Neural cell (in vitro differentiated cells): Measurements from ENCODE around the gene HLA-E. TPM values are rescaled to one million over a fixed set of nuclear protein-coding genes. Genes with fewer than 3 reads are reported as not detected.
"Not testable (repeated sequence)": the region's sequence is repeated elsewhere in the genome, so short reads cannot be mapped to it uniquely, and the experiment has no call there.

Experiments used
- H2AFZ ChIP-seq: fragments of 200-600, 300-800 bp; sonication (generic), shearing (Covaris generic); 2 replicates; pipeline ENCODE4 v1.6.0; 2014; ENCODE audit warnings: low read depth, mild to moderate bottlenecking, antibody characterized with exemption, low read length, moderate library complexity
- H3F3A ChIP-seq: fragments of 200-600 bp; shearing (Covaris generic); 2 replicates; pipeline ENCODE4 v1.6.1; 2016; ENCODE audit warnings: mild to moderate bottlenecking, moderate library complexity, mixed read lengths, antibody characterized with exemption, low read length; ENCODE audit not compliant: insufficient read depth, poor library complexity, severe bottlenecking
- H3K27ac ChIP-seq: fragments of 200-600, 300-800 bp; sonication (generic), shearing (Covaris generic); 2 replicates; pipeline ENCODE4 v1.5.1; 2014; ENCODE audit warnings: mild to moderate bottlenecking, low read length, moderate library complexity
- H3K27me3 ChIP-seq: fragments of 300-800, 200-600 bp; sonication (generic), shearing (Covaris generic); 2 replicates; pipeline ENCODE4 v1.6.0; 2014; ENCODE audit warnings: mild to moderate bottlenecking, low read depth, low read length, moderate library complexity; ENCODE audit not compliant: insufficient read depth
- H3K36me3 ChIP-seq: fragments of 300-800, 200-600 bp; sonication (generic), shearing (Covaris generic); 2 replicates; pipeline ENCODE4 v1.5.1; 2014; ENCODE audit warnings: mild to moderate bottlenecking, antibody characterized with exemption, low read length, moderate library complexity; ENCODE audit not compliant: insufficient read depth
- H3K4me2 ChIP-seq: fragments of 300-800, 200-600 bp; sonication (generic), shearing (Covaris generic); 2 replicates; pipeline ENCODE4 v1.6.0; 2014; ENCODE audit warnings: mild to moderate bottlenecking, low read length
- H3K4me3 ChIP-seq: fragments of 300-800, 200-600 bp; sonication (generic), shearing (Covaris generic); 2 replicates; pipeline ENCODE4 v1.5.1; 2014; ENCODE audit warnings: mild to moderate bottlenecking, low read length, moderate library complexity
- H3K79me2 ChIP-seq: fragments of 200-600 bp; shearing (Covaris generic); replicated peaks from 2 replicates; pipeline ENCODE4 v1.6.0; 2014; ENCODE audit warnings: mild to moderate bottlenecking, low read length, moderate library complexity; ENCODE audit not compliant: insufficient read depth
- H3K9ac ChIP-seq: fragments of 300-800, 200-600 bp; sonication (generic), shearing (Covaris generic); 2 replicates; pipeline ENCODE4 v1.6.1; 2016; ENCODE audit warnings: mild to moderate bottlenecking, low read length, mixed read lengths
- H3K9me2 ChIP-seq: fragments of 200-600 bp; shearing (Covaris generic); 2 replicates; pipeline ENCODE4 v1.6.1; 2016; ENCODE audit warnings: mild to moderate bottlenecking, low read length, mixed read lengths; ENCODE audit not compliant: insufficient read depth
- H3K9me3 ChIP-seq: fragments of 200-600, 300-800 bp; sonication (generic), shearing (Covaris generic); 2 replicates; pipeline ENCODE4 v1.6.1; 2016; ENCODE audit warnings: mild to moderate bottlenecking, mixed run types, low read length, moderate library complexity, mixed read lengths
- H4K20me1 ChIP-seq: fragments of 200-600 bp; shearing (Covaris generic); 2 replicates; pipeline ENCODE4 v1.6.1; 2016; ENCODE audit warnings: mild to moderate bottlenecking, mixed run types; ENCODE audit not compliant: insufficient read depth
- CTCF ChIP-seq: fragments of 450-650 bp; IDR thresholded peaks from 2 replicates; pipeline ENCODE4 v1.5.1; 2014; ENCODE audit warnings: antibody characterized with exemption, mild to moderate bottlenecking, moderate library complexity; ENCODE audit not compliant: poor library complexity, severe bottlenecking
- EP300 ChIP-seq: fragments of 450-650 bp; conservative IDR thresholded peaks from 2 replicates; pipeline ENCODE4 v1.6.1; 2014; ENCODE audit warnings: antibody characterized with exemption, mild to moderate bottlenecking, moderate library complexity; ENCODE audit not compliant: poor library complexity, severe bottlenecking
- EZH2 ChIP-seq: fragments of 200-600, 300-800 bp; shearing (Covaris generic), sonication (generic); IDR thresholded peaks from 2 replicates; pipeline ENCODE4 v1.6.1; 2014; ENCODE audit warnings: antibody characterized with exemption, low read length, borderline replicate concordance, mild to moderate bottlenecking; ENCODE audit not compliant: insufficient read depth, poor library complexity, severe bottlenecking
- MXI1 ChIP-seq: fragments of 450-650 bp; conservative IDR thresholded peaks from 2 replicates; pipeline ENCODE4 v1.6.1; 2014; ENCODE audit warnings: antibody characterized with exemption, mild to moderate bottlenecking; ENCODE audit not compliant: poor library complexity, severe bottlenecking
- POLR2AphosphoS5 ChIP-seq: IDR thresholded peaks from 2 replicates; pipeline ENCODE4 v1.6.1; 2012
- RAD21 ChIP-seq: fragments of 450-650 bp; conservative IDR thresholded peaks from 2 replicates; pipeline ENCODE4 v1.6.1; 2014; ENCODE audit warnings: antibody characterized with exemption, mild to moderate bottlenecking, moderate library complexity
- SMC3 ChIP-seq: fragments of 450-650 bp; conservative IDR thresholded peaks from 2 replicates; pipeline ENCODE4 v1.6.1; 2014; ENCODE audit warnings: antibody characterized with exemption, mild to moderate bottlenecking, moderate library complexity; ENCODE audit not compliant: poor library complexity
- TAF1 ChIP-seq: IDR thresholded peaks from 2 replicates; pipeline ENCODE4 v1.6.1; 2012; ENCODE audit warnings: low read depth
- polyA plus RNA-seq: library from polyadenylated mRNA; depleted of rRNA; stranded (reverse); fragments of >200 nt; gene quantifications from 2 replicates; pipeline ENCODE4 v1.2.3, GENCODE V29; 2014

The HLA-E gene
- polyA plus RNA-seq, 1 donor from 2014 or later = 0.51 TPM

- Histone ChIP-seq H3F3A (no peaks in the 10 kb centered on the region), H3K9ac (no peak overlapping the region), H3K4me2 (no peak overlapping the region), H4K20me1 (no peaks in the 10 kb centered on the region), H3K79me2 (no peaks in the 10 kb centered on the region), H3K9me3 (no peaks in the 10 kb centered on the region), H3K27me3 (peaks cover 24% of the 10 kb centered on the region), H3K27ac (no peak overlapping the region), H3K4me3 (no peak overlapping the region), H3K9me2 (no peaks in the 10 kb centered on the region), H2AFZ (no peak overlapping the region), H3K36me3 (no peaks in the 10 kb centered on the region)
- TF ChIP-seq MXI1 (no peak), POLR2AphosphoS5 (no peak), CTCF (no peak), RAD21 (no peak), EZH2 (no peak), SMC3 (no peak), EP300 (no peak), TAF1 (no peak)
These were observed 18.3 kb upstream of the HLA-E start for GRCh38 chr6:30470968-30471367.

GRCh38 chr6:30475116-30475515, 14.2 kb upstream of the HLA-E start:
- not testable (repeated sequence) for H3F3A ChIP-seq, H3K9ac ChIP-seq, H3K9me2 ChIP-seq, H3K4me3 ChIP-seq, H3K4me2 ChIP-seq, H3K27ac ChIP-seq, H4K20me1 ChIP-seq, H3K9me3 ChIP-seq, H2AFZ ChIP-seq, H3K79me2 ChIP-seq, H3K36me3 ChIP-seq
- H3K27me3 ChIP-seq = peaks cover 11% of the 10 kb centered on the region

- H3K4me2 ChIP-seq = no peak overlapping the region
- H3K36me3 ChIP-seq = no peaks in the 10 kb centered on the region
- TF ChIP-seq RAD21 = no peak
- no peak for TF ChIP-seq EZH2
- no peak for TF ChIP-seq MXI1
- no peak for TF ChIP-seq TAF1
- TF ChIP-seq SMC3 = no peak
- no peak for TF ChIP-seq POLR2AphosphoS5
- no peak overlapping the region for H3K4me3 ChIP-seq
- peaks cover 38% of the 10 kb centered on the region for H3K27me3 ChIP-seq
- H3F3A ChIP-seq = no peaks in the 10 kb centered on the region
- H4K20me1 ChIP-seq = no peaks in the 10 kb centered on the region
- no peak overlapping the region for H3K27ac ChIP-seq
- no peak overlapping the region for H2AFZ ChIP-seq
- no peaks in the 10 kb centered on the region for H3K9me2 ChIP-seq
- no peaks in the 10 kb centered on the region for H3K79me2 ChIP-seq
- H3K9ac ChIP-seq = no peak overlapping the region
- H3K9me3 ChIP-seq = no peaks in the 10 kb centered on the region
These were observed 8.7 kb upstream of the HLA-E start for GRCh38 chr6:30480536-30481156.
